ENCODE measurements around the gene FOS.
"Not testable (repeated sequence)": the region's sequence is repeated elsewhere in the genome, so short reads cannot be mapped to it uniquely, and the experiment has no call there.

FOS gene

GRCh38 chr14:75273272-75274049 lies 5.2 kb upstream of the FOS start:
- in situ Hi-C loops (cut with HindIII; ENCODE audit: low pct_ligation_motif_present, low pct_unique_long_range_greater_than_20kb, low sequenced_read_pairs) = no loop called here
- no peak for DNase-seq

GRCh38 chr14:75274050-75274898 lies 4.4 kb upstream of the FOS start:
- DNase-seq = no peak
- in situ Hi-C loops (cut with HindIII; ENCODE audit: low pct_ligation_motif_present, low pct_unique_long_range_greater_than_20kb, low sequenced_read_pairs) = no loop called here

GRCh38 chr14:75274899-75275569 lies 3.6 kb upstream of the FOS start:
- in situ Hi-C loops (cut with HindIII; ENCODE audit: low pct_ligation_motif_present, low pct_unique_long_range_greater_than_20kb, low sequenced_read_pairs) = no loop called here

GRCh38 chr14:75275598-75275997 lies 3.0 kb upstream of the FOS start:
- DNase-seq = no peak
- in situ Hi-C loops (cut with HindIII; ENCODE audit: low pct_ligation_motif_present, low pct_unique_long_range_greater_than_20kb, low sequenced_read_pairs) = no loop called here

More at GRCh38 chr14:75274899-75275569, 3.6 kb upstream of the FOS start:
- no peak for DNase-seq

GRCh38 chr14:75277008-75277814 lies 1.4 kb upstream of the FOS start:
- peak; percentile 85 for DNase-seq
- in situ Hi-C loops (cut with HindIII; ENCODE audit: low pct_ligation_motif_present, low pct_unique_long_range_greater_than_20kb, low sequenced_read_pairs) = no loop called here

GRCh38 chr14:75277815-75278421 lies 710 bp upstream of the FOS start:
- no peak for DNase-seq
- in situ Hi-C loops (cut with HindIII; ENCODE audit: low pct_ligation_motif_present, low pct_unique_long_range_greater_than_20kb, low sequenced_read_pairs) = no loop called here

- in situ Hi-C loops (cut with HindIII; ENCODE audit: low pct_ligation_motif_present, low pct_unique_long_range_greater_than_20kb, low sequenced_read_pairs) = no loop called here
- DNase-seq = no peak
These were observed 630 bp downstream of the FOS start for GRCh38 chr14:75279153-75279762.

GRCh38 chr14:75279763-75280290 lies 1.2 kb downstream of the FOS start:
- in situ Hi-C loops (cut with HindIII; ENCODE audit: low pct_ligation_motif_present, low pct_unique_long_range_greater_than_20kb, low sequenced_read_pairs) = no loop called here
- DNase-seq = no peak

GRCh38 chr14:75280291-75280830 lies 1.7 kb downstream of the FOS start:
- DNase-seq = no peak
- in situ Hi-C loops (cut with HindIII; ENCODE audit: low pct_ligation_motif_present, low pct_unique_long_range_greater_than_20kb, low sequenced_read_pairs) = no loop called here

GRCh38 chr14:75280831-75281653 lies 2.4 kb downstream of the FOS start:
- no peak for DNase-seq
- in situ Hi-C loops (cut with HindIII; ENCODE audit: low pct_ligation_motif_present, low pct_unique_long_range_greater_than_20kb, low sequenced_read_pairs) = no loop called here

GRCh38 chr14:75281654-75282019 lies 3.0 kb downstream of the FOS start:
- in situ Hi-C loops (cut with HindIII; ENCODE audit: low pct_ligation_motif_present, low pct_unique_long_range_greater_than_20kb, low sequenced_read_pairs) = no loop called here
- DNase-seq = no peak

GRCh38 chr14:75282170-75282554 lies 3.5 kb downstream of the FOS start:
- in situ Hi-C loops (cut with HindIII; ENCODE audit: low pct_ligation_motif_present, low pct_unique_long_range_greater_than_20kb, low sequenced_read_pairs) = no loop called here
- peak; percentile 18 for DNase-seq

GRCh38 chr14:75282555-75283161 lies 4.0 kb downstream of the FOS start:
- in situ Hi-C loops (cut with HindIII; ENCODE audit: low pct_ligation_motif_present, low pct_unique_long_range_greater_than_20kb, low sequenced_read_pairs) = not testable (repeated sequence)
- DNase-seq = peak; percentile 14

GRCh38 chr14:75283162-75283832 lies 4.7 kb downstream of the FOS start:
- in situ Hi-C loops (cut with HindIII; ENCODE audit: low pct_ligation_motif_present, low pct_unique_long_range_greater_than_20kb, low sequenced_read_pairs) = no loop called here
- peak; percentile 14 for DNase-seq

GRCh38 chr14:75283833-75284563 lies 5.4 kb downstream of the FOS start:
- in situ Hi-C loops (cut with HindIII; ENCODE audit: low pct_ligation_motif_present, low pct_unique_long_range_greater_than_20kb, low sequenced_read_pairs) = no loop called here
- DNase-seq = no peak

Data from ACHN (cell line).